RWPE2 (cell line): ENCODE data around the gene LRBA.

Experiments
- ATAC-seq: fragments of 200-7000 bp; cut with Tn5 transposase; 3 replicates; pipeline ENCODE4 v1.9.1; 2021; ENCODE audit warnings: low read depth
- DNase-seq: peaks from one replicate; pipeline ENCODE4 v3.0.0-alpha.2; 2020; ENCODE audit warnings: low spot score
- H3K27ac ChIP-seq: fragments of 450-650 bp; 2 replicates; pipeline ENCODE4 v1.5.1; 2017; ENCODE audit warnings: mild to moderate bottlenecking; ENCODE audit not compliant: poor library complexity, severe bottlenecking
- H3K27me3 ChIP-seq: fragments of 250-450 bp; sonication (Bioruptor Pico); 2 replicates; pipeline ENCODE4 v1.5.1; 2021; ENCODE audit warnings: mild to moderate bottlenecking, moderate library complexity; ENCODE audit not compliant: insufficient read depth, poor library complexity, severe bottlenecking
- H3K36me3 ChIP-seq: fragments of 250-450 bp; sonication (Bioruptor Pico); 2 replicates; pipeline ENCODE4 v1.5.1; 2020; ENCODE audit warnings: low read depth, mild to moderate bottlenecking, moderate library complexity
- H3K4me1 ChIP-seq: fragments of 250-450 bp; sonication (Bioruptor Pico); 2 replicates; pipeline ENCODE4 v1.5.1; 2021; ENCODE audit warnings: mild to moderate bottlenecking, moderate library complexity; ENCODE audit not compliant: insufficient read depth, poor library complexity, severe bottlenecking
- H3K4me3 ChIP-seq: fragments of 250-450 bp; sonication (Bioruptor Pico); 2 replicates; pipeline ENCODE4 v1.5.1; 2021; ENCODE audit warnings: mild to moderate bottlenecking, moderate library complexity; ENCODE audit not compliant: severe bottlenecking
- H3K9me3 ChIP-seq: fragments of 250-450 bp; sonication (Bioruptor Pico); 2 replicates; pipeline ENCODE4 v1.5.1; 2021; ENCODE audit warnings: mild to moderate bottlenecking, moderate library complexity; ENCODE audit not compliant: severe bottlenecking
- TF ChIP-seq, protein P1 (sequence below): fragments of 450-650 bp; IDR thresholded peaks from one replicate; pipeline ENCODE4 v1.5.1; 2017; ENCODE audit warnings: mild to moderate bottlenecking, moderate library complexity; ENCODE audit not compliant: poor library complexity, severe bottlenecking

Gene LRBA

DNA sequence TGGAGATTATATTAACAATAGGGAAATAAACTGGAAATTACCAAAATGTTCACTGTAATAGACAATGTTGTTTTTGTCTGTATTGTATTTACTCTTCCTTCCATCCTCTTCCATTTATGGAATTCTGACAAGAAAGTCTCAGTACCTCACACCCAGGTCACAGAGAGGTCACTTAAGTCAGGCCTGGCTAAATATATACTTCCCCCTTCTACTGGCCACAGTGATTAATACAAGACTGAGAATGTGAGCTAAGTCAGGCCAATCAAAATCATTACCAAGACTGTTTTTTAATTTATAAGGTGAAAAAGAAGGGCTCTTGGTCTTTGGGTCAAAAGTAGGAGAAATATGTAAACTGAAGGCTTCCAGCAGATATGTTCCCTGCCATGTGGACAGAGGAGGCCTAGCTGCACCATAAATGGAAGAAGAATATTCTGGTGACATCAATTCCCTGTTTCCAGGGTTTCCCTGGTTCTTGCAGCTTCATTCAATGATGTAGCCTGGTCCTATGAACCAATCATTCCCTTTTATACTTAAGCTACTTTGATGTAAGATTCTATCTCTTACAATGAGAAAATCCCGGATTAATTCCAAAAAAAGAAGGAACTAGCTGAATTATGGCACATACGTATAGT, 64.3 kb downstream of the LRBA start:
- Histone ChIP-seq H3K4me1 (peaks cover 8% of the 10 kb centered on the region), H3K9me3 (no peaks in the 10 kb centered on the region), H3K27me3 (no peaks in the 10 kb centered on the region), H3K27ac (no peak overlapping the region), H3K4me3 (no peak overlapping the region), H3K36me3 (no peaks in the 10 kb centered on the region)
- TF ChIP-seq, protein P1, sequence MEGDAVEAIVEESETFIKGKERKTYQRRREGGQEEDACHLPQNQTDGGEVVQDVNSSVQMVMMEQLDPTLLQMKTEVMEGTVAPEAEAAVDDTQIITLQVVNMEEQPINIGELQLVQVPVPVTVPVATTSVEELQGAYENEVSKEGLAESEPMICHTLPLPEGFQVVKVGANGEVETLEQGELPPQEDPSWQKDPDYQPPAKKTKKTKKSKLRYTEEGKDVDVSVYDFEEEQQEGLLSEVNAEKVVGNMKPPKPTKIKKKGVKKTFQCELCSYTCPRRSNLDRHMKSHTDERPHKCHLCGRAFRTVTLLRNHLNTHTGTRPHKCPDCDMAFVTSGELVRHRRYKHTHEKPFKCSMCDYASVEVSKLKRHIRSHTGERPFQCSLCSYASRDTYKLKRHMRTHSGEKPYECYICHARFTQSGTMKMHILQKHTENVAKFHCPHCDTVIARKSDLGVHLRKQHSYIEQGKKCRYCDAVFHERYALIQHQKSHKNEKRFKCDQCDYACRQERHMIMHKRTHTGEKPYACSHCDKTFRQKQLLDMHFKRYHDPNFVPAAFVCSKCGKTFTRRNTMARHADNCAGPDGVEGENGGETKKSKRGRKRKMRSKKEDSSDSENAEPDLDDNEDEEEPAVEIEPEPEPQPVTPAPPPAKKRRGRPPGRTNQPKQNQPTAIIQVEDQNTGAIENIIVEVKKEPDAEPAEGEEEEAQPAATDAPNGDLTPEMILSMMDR = no peak
- DNase-seq (no peak), ATAC-seq (peak; percentile 50; the same call in 1 of the 3 replicates)

- no peaks in the 10 kb centered on the region for H3K9me3 ChIP-seq
- H3K27ac ChIP-seq = no peak overlapping the region
- TF ChIP-seq, protein P1 = no peak
- DNase-seq (no peak), ATAC-seq (no peak)
- peaks cover 8% of the 10 kb centered on the region for H3K4me1 ChIP-seq
- H3K27me3 ChIP-seq = no peaks in the 10 kb centered on the region
- H3K4me3 ChIP-seq = no peak overlapping the region
- H3K36me3 ChIP-seq = no peaks in the 10 kb centered on the region
Observed at GRCh38 chr4:150949943-150950342, 65.1 kb downstream of the LRBA start.

DNA sequence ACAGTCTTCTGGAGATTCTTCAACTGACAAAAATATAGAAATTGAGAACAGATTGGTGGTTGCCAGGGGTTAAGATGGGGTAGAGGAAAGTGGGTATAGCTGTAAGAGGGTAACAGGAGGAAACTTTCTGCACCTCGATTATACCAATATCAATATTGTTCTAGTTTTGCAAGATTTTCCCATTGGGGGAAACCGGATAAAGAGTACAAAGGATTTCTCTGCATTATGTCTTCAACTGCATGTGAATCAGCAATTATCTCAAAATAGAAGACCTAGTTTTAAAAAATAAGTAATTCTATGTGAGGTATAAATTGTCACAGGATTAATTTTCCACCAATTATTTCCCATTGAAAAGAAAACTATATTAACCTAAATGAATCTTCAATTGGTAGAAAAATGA, 65.7 kb downstream of the LRBA start:
- Histone ChIP-seq H3K27me3 (no peaks in the 10 kb centered on the region), H3K4me1 (peaks cover 8% of the 10 kb centered on the region), H3K4me3 (no peak overlapping the region), H3K9me3 (no peaks in the 10 kb centered on the region), H3K36me3 (no peaks in the 10 kb centered on the region), H3K27ac (no peak overlapping the region)
- DNase-seq (no peak), ATAC-seq (no peak)
- TF ChIP-seq, protein P1 = no peak

DNA sequence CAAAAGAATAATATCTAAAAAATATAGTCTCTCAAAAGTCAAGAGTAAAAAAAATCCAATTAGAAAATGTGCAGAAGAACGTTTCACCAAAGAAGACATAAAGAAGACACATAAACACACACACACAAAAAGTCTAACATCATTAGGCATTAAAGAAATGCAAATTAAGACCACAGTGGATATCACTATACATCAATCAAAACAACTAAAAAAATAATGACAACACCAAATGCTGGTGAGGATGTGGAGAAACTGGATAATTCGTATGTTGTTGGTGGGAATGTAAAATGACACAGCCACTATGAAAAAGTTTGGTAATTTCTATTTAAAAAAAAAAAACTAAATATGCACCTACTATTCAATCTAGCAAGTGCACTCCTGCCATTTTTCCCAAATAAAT, 66.4 kb downstream of the LRBA start:
- H3K9me3 ChIP-seq = no peaks in the 10 kb centered on the region

GRCh38 chr4:150948074-150948473, 67.0 kb downstream of the LRBA start:
- Histone ChIP-seq H3K4me1 (peaks cover 9% of the 10 kb centered on the region), H3K27ac (no peak overlapping the region), H3K9me3 (no peaks in the 10 kb centered on the region), H3K36me3 (no peaks in the 10 kb centered on the region), H3K27me3 (no peaks in the 10 kb centered on the region), H3K4me3 (no peak overlapping the region)
- ATAC-seq (no peak), DNase-seq (no peak)
- TF ChIP-seq, protein P1 = no peak

More for the DNA sequence above, 66.4 kb downstream of the LRBA start:
- Histone ChIP-seq H3K4me1 (peaks cover 8% of the 10 kb centered on the region), H3K36me3 (no peaks in the 10 kb centered on the region), H3K27ac (no peak overlapping the region), H3K4me3 (no peak overlapping the region), H3K27me3 (no peaks in the 10 kb centered on the region)
- no peak for ATAC-seq
- TF ChIP-seq, protein P1 = no peak
- DNase-seq = no peak
